Gastroesophageal sphincter (tissue), 3 donors: Measurements from ENCODE around the gene DIAPH2.

Experiments
- EP300 ChIP-seq: sonication (generic); formaldehyde crosslinking; IDR thresholded peaks from one replicate; pipeline ENCODE4 v1.6.1; 2017; ENCODE audit warnings: antibody characterized with exemption, mild to moderate bottlenecking
- POLR2A ChIP-seq, 2 donors: fragments of 450-650 bp; IDR thresholded peaks; one replicate each; pipeline ENCODE4 v1.6.1; 2017; ENCODE audit warnings: antibody characterized with exemption in 2 of 2, mild to moderate bottlenecking in 2 of 2, moderate library complexity in 1 of 2
- POLR2AphosphoS5 ChIP-seq: sonication (generic); formaldehyde crosslinking; IDR thresholded peaks from one replicate; pipeline ENCODE4 v1.6.1; 2017; ENCODE audit warnings: antibody characterized with exemption
- TF ChIP-seq, protein P1 (sequence below), 4 experiments: fragments of 200-600 bp in 2 of 4; fragments of 450-650 bp in 2 of 4; sonication (generic) in 1 of 4; IDR thresholded peaks; one replicate each; pipeline ENCODE4 v1.5.1; 2017 to 2019; ENCODE audit warnings: antibody characterized with exemption in 4 of 4, mild to moderate bottlenecking in 2 of 4, moderate library complexity in 2 of 4

DNA sequence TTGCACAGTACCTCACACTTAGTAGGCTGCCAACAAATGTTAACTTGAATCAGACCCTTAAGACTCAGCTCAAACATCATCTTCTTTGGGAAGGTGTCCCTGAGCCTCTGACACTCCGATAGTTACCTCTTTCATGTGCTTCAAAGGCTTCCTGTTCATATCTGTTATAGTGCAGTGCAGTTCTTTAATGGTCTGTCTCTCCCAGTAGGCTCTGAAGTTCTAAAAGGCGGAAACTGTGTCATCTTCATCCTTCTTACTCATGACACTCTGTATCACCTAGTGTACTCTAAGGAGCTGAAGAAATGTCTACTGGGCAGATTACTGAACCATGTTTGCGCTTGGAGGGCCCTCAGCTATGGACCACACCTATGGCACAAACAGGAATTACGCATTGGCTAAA lies 2.1 kb upstream of the DIAPH2 start:
- no peak for TF ChIP-seq POLR2A (IDR thresholded peaks at IDR 0.05)
- TF ChIP-seq, protein P1, sequence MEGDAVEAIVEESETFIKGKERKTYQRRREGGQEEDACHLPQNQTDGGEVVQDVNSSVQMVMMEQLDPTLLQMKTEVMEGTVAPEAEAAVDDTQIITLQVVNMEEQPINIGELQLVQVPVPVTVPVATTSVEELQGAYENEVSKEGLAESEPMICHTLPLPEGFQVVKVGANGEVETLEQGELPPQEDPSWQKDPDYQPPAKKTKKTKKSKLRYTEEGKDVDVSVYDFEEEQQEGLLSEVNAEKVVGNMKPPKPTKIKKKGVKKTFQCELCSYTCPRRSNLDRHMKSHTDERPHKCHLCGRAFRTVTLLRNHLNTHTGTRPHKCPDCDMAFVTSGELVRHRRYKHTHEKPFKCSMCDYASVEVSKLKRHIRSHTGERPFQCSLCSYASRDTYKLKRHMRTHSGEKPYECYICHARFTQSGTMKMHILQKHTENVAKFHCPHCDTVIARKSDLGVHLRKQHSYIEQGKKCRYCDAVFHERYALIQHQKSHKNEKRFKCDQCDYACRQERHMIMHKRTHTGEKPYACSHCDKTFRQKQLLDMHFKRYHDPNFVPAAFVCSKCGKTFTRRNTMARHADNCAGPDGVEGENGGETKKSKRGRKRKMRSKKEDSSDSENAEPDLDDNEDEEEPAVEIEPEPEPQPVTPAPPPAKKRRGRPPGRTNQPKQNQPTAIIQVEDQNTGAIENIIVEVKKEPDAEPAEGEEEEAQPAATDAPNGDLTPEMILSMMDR (IDR thresholded peaks at IDR 0.05), result no peak
- TF ChIP-seq POLR2AphosphoS5, result no peak
- TF ChIP-seq EP300, result no peak
